WTC11 (cell line): ENCODE data around the gene DEFB128.
"Not testable (repeated sequence)": the region's sequence is repeated elsewhere in the genome, so short reads cannot be mapped to it uniquely, and the experiment has no call there.

Experiments used
- PRDM15 ChIP-seq: sonication (generic); formaldehyde crosslinking; IDR thresholded peaks from 2 replicates; pipeline ENCODE4 v1.8.0; 2022; ENCODE audit warnings: missing genetic modification reagents
- TP53 ChIP-seq: sonication (generic); formaldehyde crosslinking; IDR thresholded peaks from 2 replicates; pipeline ENCODE4 v1.8.1; 2023; ENCODE audit warnings: mild to moderate bottlenecking, missing genetic modification reagents
- ZNF138 ChIP-seq: sonication (generic); formaldehyde crosslinking; conservative IDR thresholded peaks from 2 replicates; pipeline ENCODE4 v1.8.1; 2022; ENCODE audit warnings: mild to moderate bottlenecking, moderate library complexity, missing genetic modification reagents
- TF ChIP-seq, protein P1 (sequence below): fragments of 200-600 bp; IDR thresholded peaks from 2 replicates; pipeline ENCODE4 v1.8.0; 2022; ENCODE audit warnings: antibody characterized with exemption
- TF ChIP-seq, protein P2 (sequence below): sonication (generic); formaldehyde crosslinking; IDR thresholded peaks from 2 replicates; pipeline ENCODE4 v1.8.1; 2022; ENCODE audit warnings: low read depth, mild to moderate bottlenecking, moderate library complexity, missing genetic modification reagents, borderline replicate concordance
- TF ChIP-seq, protein P3 (sequence below): sonication (generic); formaldehyde crosslinking; IDR thresholded peaks from 2 replicates; pipeline ENCODE4 v1.8.0; 2022; ENCODE audit warnings: mild to moderate bottlenecking, missing genetic modification reagents
- TF ChIP-seq, protein P4 (sequence below): fragments of 250-450 bp; sonication (Bioruptor Pico); conservative IDR thresholded peaks from 2 replicates; pipeline ENCODE4 v1.9.0; 2021; ENCODE audit warnings: mild to moderate bottlenecking

GRCh38 chr20:225879-226278, 36.4 kb upstream of the DEFB128 start:
- TF ChIP-seq, protein P1, sequence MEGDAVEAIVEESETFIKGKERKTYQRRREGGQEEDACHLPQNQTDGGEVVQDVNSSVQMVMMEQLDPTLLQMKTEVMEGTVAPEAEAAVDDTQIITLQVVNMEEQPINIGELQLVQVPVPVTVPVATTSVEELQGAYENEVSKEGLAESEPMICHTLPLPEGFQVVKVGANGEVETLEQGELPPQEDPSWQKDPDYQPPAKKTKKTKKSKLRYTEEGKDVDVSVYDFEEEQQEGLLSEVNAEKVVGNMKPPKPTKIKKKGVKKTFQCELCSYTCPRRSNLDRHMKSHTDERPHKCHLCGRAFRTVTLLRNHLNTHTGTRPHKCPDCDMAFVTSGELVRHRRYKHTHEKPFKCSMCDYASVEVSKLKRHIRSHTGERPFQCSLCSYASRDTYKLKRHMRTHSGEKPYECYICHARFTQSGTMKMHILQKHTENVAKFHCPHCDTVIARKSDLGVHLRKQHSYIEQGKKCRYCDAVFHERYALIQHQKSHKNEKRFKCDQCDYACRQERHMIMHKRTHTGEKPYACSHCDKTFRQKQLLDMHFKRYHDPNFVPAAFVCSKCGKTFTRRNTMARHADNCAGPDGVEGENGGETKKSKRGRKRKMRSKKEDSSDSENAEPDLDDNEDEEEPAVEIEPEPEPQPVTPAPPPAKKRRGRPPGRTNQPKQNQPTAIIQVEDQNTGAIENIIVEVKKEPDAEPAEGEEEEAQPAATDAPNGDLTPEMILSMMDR, result not testable (repeated sequence)
- TF ChIP-seq, protein P2, sequence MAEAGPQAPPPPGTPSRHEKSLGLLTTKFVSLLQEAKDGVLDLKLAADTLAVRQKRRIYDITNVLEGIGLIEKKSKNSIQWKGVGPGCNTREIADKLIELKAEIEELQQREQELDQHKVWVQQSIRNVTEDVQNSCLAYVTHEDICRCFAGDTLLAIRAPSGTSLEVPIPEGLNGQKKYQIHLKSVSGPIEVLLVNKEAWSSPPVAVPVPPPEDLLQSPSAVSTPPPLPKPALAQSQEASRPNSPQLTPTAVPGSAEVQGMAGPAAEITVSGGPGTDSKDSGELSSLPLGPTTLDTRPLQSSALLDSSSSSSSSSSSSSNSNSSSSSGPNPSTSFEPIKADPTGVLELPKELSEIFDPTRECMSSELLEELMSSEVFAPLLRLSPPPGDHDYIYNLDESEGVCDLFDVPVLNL (CRISPR knock-in tag), result not testable (repeated sequence)
- TF ChIP-seq TP53; ZNF138 (CRISPR knock-in tag); PRDM15 (CRISPR knock-in tag): not testable (repeated sequence)
- TF ChIP-seq, protein P3, sequence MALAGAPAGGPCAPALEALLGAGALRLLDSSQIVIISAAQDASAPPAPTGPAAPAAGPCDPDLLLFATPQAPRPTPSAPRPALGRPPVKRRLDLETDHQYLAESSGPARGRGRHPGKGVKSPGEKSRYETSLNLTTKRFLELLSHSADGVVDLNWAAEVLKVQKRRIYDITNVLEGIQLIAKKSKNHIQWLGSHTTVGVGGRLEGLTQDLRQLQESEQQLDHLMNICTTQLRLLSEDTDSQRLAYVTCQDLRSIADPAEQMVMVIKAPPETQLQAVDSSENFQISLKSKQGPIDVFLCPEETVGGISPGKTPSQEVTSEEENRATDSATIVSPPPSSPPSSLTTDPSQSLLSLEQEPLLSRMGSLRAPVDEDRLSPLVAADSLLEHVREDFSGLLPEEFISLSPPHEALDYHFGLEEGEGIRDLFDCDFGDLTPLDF (CRISPR knock-in tag), result not testable (repeated sequence)
- TF ChIP-seq, protein P4, sequence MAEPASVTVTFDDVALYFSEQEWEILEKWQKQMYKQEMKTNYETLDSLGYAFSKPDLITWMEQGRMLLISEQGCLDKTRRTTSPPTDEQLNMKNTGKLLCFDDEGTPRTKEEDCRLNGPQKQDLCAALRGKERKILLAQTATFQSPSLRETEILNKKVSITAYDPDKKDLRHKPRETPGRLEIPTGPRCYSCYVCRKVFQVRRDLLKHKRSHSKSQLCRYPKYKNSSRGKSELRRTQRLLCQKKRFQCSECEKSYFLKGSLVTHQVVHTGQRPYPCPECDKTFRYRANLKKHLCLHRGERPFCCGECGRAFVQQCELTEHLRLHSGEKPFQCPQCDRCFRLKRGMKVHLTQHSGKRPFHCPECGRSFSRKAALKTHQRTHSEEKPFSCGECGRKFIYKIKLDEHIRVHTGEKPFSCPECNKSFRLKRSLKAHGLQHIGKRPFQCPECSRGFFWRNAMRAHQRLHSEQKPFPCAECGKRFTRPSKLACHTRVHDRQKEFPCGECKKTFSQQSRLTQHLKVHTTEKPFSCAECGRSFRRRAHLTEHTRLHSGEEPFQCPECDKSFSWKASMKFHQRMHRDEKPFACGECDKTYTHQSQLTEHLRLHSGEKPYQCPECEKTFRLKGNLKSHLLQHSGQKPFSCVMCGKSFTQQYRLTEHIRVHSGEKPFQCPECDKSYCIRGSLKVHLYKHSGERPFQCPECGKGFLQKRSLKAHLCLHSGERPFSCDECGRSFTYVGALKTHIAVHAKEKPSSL (CRISPR knock-in tag), result not testable (repeated sequence)
